Epithelial cell of esophagus (primary cell): ENCODE data around the gene CDH13.

Experiments
- DNase-seq: peaks from one replicate; pipeline ENCODE4 v3.0.0; 2010; ENCODE audit warnings: low read depth
- H3K4me3 ChIP-seq: 2 replicates; pipeline ENCODE4 v1.5.1; 2011; ENCODE audit warnings: mild to moderate bottlenecking, low read length, control low read depth
- CTCF ChIP-seq: IDR thresholded peaks from 2 replicates; pipeline ENCODE4 v1.5.1; 2011; ENCODE audit warnings: low read depth, mild to moderate bottlenecking, low read length, control low read depth, inconsistent platforms; ENCODE audit not compliant: insufficient read depth; ENCODE audit errors: missing control alignments

CDH13 gene

GRCh38 chr16:82953517-82953916 lies 326.7 kb downstream of the CDH13 start:
- TF ChIP-seq CTCF: no peak
- DNase-seq: no peak
- no peak overlapping the region for H3K4me3 ChIP-seq

- no peak overlapping the region for H3K4me3 ChIP-seq
- no peak for DNase-seq
- no peak for TF ChIP-seq CTCF
Observed at GRCh38 chr16:82954224-82954929, 327.6 kb downstream of the CDH13 start.

GRCh38 chr16:82955741-82956348 lies 329.1 kb downstream of the CDH13 start:
- peak; percentile 5 for DNase-seq
- no peak for TF ChIP-seq CTCF
- H3K4me3 ChIP-seq: no peak overlapping the region

GRCh38 chr16:82957212-82957611 lies 330.4 kb downstream of the CDH13 start:
- DNase-seq: no peak
- H3K4me3 ChIP-seq: no peak overlapping the region
- no peak for TF ChIP-seq CTCF

- no peak for DNase-seq
- H3K4me3 ChIP-seq: no peak overlapping the region
- TF ChIP-seq CTCF: no peak
Observed at GRCh38 chr16:82960918-82961317, 334.1 kb downstream of the CDH13 start.

- no peak for DNase-seq
- no peak for TF ChIP-seq CTCF
- H3K4me3 ChIP-seq: no peak overlapping the region
Observed at GRCh38 chr16:82963653-82964052, 336.9 kb downstream of the CDH13 start.

GRCh38 chr16:82965808-82966207 lies 339.0 kb downstream of the CDH13 start:
- no peak overlapping the region for H3K4me3 ChIP-seq
- TF ChIP-seq CTCF: no peak
- no peak for DNase-seq
